Astrocyte (in vitro differentiated cells and primary cell): ENCODE results near the gene CAMK2D.

Source experiments
- EZH2 ChIP-seq: IDR thresholded peaks from 2 replicates; pipeline ENCODE4 v1.6.1; 2012; ENCODE audit warnings: mild to moderate bottlenecking, low read length, inconsistent platforms; ENCODE audit not compliant: insufficient read depth
- TF ChIP-seq, protein P1 (sequence below): IDR thresholded peaks from 2 replicates; pipeline ENCODE4 v1.5.1; 2011; ENCODE audit warnings: low read depth, mild to moderate bottlenecking, inconsistent platforms, low read length, moderate library complexity; ENCODE audit not compliant: insufficient read depth

DNA sequence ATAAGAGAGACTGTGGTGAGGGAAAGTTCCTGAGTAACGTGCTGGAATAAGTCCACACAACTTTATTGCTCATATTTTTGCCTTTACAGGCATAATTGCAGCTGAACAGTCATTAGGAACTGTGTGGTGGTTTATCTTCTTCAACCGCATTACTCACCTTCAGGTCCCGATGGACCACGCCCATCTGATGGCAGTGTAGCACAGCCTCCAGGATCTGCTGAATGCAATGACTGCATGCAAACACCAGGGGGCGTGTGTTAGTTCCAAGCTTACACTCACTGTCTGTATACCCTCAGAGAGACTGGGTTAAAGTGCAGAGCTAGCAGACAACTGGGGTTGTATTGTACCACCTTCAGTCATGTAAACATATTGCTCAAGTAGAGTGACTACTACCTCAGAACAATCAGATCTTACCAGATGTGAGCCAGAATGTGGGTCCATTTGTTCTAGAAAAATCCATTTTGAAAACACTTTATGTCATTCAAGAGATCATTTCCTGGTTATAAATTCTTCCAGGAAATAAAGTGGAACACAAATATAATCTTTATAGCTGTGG, 214.0 kb downstream of the CAMK2D start:
- TF ChIP-seq, protein P1, sequence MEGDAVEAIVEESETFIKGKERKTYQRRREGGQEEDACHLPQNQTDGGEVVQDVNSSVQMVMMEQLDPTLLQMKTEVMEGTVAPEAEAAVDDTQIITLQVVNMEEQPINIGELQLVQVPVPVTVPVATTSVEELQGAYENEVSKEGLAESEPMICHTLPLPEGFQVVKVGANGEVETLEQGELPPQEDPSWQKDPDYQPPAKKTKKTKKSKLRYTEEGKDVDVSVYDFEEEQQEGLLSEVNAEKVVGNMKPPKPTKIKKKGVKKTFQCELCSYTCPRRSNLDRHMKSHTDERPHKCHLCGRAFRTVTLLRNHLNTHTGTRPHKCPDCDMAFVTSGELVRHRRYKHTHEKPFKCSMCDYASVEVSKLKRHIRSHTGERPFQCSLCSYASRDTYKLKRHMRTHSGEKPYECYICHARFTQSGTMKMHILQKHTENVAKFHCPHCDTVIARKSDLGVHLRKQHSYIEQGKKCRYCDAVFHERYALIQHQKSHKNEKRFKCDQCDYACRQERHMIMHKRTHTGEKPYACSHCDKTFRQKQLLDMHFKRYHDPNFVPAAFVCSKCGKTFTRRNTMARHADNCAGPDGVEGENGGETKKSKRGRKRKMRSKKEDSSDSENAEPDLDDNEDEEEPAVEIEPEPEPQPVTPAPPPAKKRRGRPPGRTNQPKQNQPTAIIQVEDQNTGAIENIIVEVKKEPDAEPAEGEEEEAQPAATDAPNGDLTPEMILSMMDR = peak; percentile 100
- TF ChIP-seq EZH2 = no peak
